ENCODE data around the gene DBET. TPM values are rescaled to one million over a fixed set of nuclear protein-coding genes. Genes with fewer than 3 reads are reported as not detected.
"Not testable (repeated sequence)": the region's sequence is repeated elsewhere in the genome, so short reads cannot be mapped to it uniquely, and the experiment has no call there.

Gene DBET
- total and polyA plus RNA-seq, 2 of the 4 experiments (the other 2 are of a cell fraction): not detected

GRCh38 chr4:190068351-190068750 lies 4.0 kb downstream of the DBET start:
- BruUV-seq (replicated peaks); in situ Hi-C loops (cut with MboI; ENCODE audit: low sequenced_read_pairs): not testable (repeated sequence)
- WGBS, 2 experiments (ENCODE audit: extremely low coverage in 2 of 2, insufficient read length in 1 of 2): 53% methylated on average over 14 of the region's 45 CpGs; no CpG with 5 or more reads in 1 of the 2 experiments

DNA sequence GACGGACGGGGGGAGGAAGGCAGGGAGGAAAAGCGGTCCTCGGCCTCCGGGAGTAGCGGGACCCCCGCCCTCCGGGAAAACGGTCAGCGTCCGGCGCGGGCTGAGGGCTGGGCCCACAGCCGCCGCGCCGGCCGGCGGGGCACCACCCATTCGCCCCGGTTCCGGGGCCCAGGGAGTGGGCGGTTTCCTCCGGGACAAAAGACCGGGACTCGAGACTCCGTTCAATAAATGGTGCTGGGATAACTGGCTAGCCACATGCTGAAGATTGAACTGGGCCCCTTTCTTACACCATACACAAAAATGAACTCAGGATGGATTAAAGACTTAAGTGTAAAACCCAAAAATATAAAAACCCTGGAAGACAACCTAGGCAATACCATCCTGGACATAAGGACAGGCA lies 28.8 kb downstream of the DBET start:
- H3K36me3 ChIP-seq (ENCODE audit: control insufficient read depth, insufficient read depth, low read length); H4K8ac ChIP-seq (ENCODE audit: low read depth in 2 of 2, low read length in 2 of 2); H3K56ac ChIP-seq (ENCODE audit: extremely low read depth, insufficient read depth, low read length); H3K4me1 ChIP-seq (ENCODE audit: control insufficient read depth, insufficient read depth, low read length); H3K9ac ChIP-seq (ENCODE audit: low read depth, low read length); H4K91ac ChIP-seq (ENCODE audit: insufficient read depth, low read depth, low read length); H3K27me3 ChIP-seq (ENCODE audit: control insufficient read depth, insufficient read depth, low read length); H2BK5ac ChIP-seq (ENCODE audit: low read depth, low read length, poor library complexity, severe bottlenecking); H2AFZ ChIP-seq (replicated peaks; ENCODE audit: low read length, poor library complexity); H2AK9ac ChIP-seq (replicated peaks; ENCODE audit: low read depth, low read length, poor library complexity); BruUV-seq (replicated peaks); H2AK5ac ChIP-seq (ENCODE audit: low read depth, low read length); POLR2A ChIA-PET (ENCODE audit: unreplicated experiment); H3K79me1 ChIP-seq (ENCODE audit: low read depth in 1 of 2, low read length in 2 of 2); dilution Hi-C loops (cut with HindIII; ENCODE audit: low sequenced_read_pairs, unreplicated experiment); H2BK20ac ChIP-seq (ENCODE audit: low read depth, low read length); H2BK120ac ChIP-seq (ENCODE audit: low read depth, low read length); H2BK15ac ChIP-seq (ENCODE audit: low read depth, low read length); H3K4ac ChIP-seq (ENCODE audit: low read depth, low read length); H3K23ac ChIP-seq (ENCODE audit: low read depth, low read length); DNase-seq; ATAC-seq (ENCODE audit: low read depth); H3K9me3 ChIP-seq (ENCODE audit: control insufficient read depth, insufficient read depth, low read length); H3K4me2 ChIP-seq (ENCODE audit: low read depth, low read length); intact Hi-C loops (cut with micrococcal nuclease); in situ Hi-C loops (cut with MboI; ENCODE audit: low sequenced_read_pairs); H3K27ac ChIP-seq (ENCODE audit: insufficient read depth, low read length); H4K5ac ChIP-seq (ENCODE audit: low read depth, low read length); H3K18ac ChIP-seq (ENCODE audit: low read depth, low read length); CTCF ChIA-PET; H3K14ac ChIP-seq (replicated peaks; ENCODE audit: low read depth, low read length); H3K4me3 ChIP-seq (ENCODE audit: insufficient read depth, low read depth, low read length); H4K20me1 ChIP-seq (ENCODE audit: insufficient read depth, low read length); H3K9me1 ChIP-seq (ENCODE audit: insufficient read depth, low read length): not testable (repeated sequence)
- WGBS, 2 experiments (ENCODE audit: extremely low coverage in 2 of 2, insufficient read length in 1 of 2): no CpG with 5 or more reads among the region's 27 CpGs

More at GRCh38 chr4:190068351-190068750, 4.0 kb downstream of the DBET start:
- H3K9me1 ChIP-seq (ENCODE audit: insufficient read depth, low read length); CTCF ChIA-PET; H3K27ac ChIP-seq (ENCODE audit: insufficient read depth, low read length); H3K14ac ChIP-seq (replicated peaks; ENCODE audit: low read depth, low read length); H2AK9ac ChIP-seq (replicated peaks; ENCODE audit: low read depth, low read length, poor library complexity); intact Hi-C loops (cut with micrococcal nuclease); H3K4me2 ChIP-seq (ENCODE audit: low read depth, low read length); H2BK120ac ChIP-seq (ENCODE audit: low read depth, low read length); H4K20me1 ChIP-seq (ENCODE audit: insufficient read depth, low read length); H3K4me3 ChIP-seq (ENCODE audit: insufficient read depth, low read depth, low read length); H3K18ac ChIP-seq (ENCODE audit: low read depth, low read length); H3K27me3 ChIP-seq (ENCODE audit: control insufficient read depth, insufficient read depth, low read length); H4K8ac ChIP-seq (ENCODE audit: low read depth in 2 of 2, low read length in 2 of 2); H3K79me1 ChIP-seq (ENCODE audit: low read depth in 1 of 2, low read length in 2 of 2); H3K4me1 ChIP-seq (ENCODE audit: control insufficient read depth, insufficient read depth, low read length); POLR2A ChIA-PET (ENCODE audit: unreplicated experiment); DNase-seq; H2BK15ac ChIP-seq (ENCODE audit: low read depth, low read length); H4K5ac ChIP-seq (ENCODE audit: low read depth, low read length); ATAC-seq (ENCODE audit: low read depth); H2BK20ac ChIP-seq (ENCODE audit: low read depth, low read length); H3K36me3 ChIP-seq (ENCODE audit: control insufficient read depth, insufficient read depth, low read length); H3K9me3 ChIP-seq (ENCODE audit: control insufficient read depth, insufficient read depth, low read length); dilution Hi-C loops (cut with HindIII; ENCODE audit: low sequenced_read_pairs, unreplicated experiment); H2AK5ac ChIP-seq (ENCODE audit: low read depth, low read length); H2AFZ ChIP-seq (replicated peaks; ENCODE audit: low read length, poor library complexity); H2BK5ac ChIP-seq (ENCODE audit: low read depth, low read length, poor library complexity, severe bottlenecking); H3K56ac ChIP-seq (ENCODE audit: extremely low read depth, insufficient read depth, low read length); H3K4ac ChIP-seq (ENCODE audit: low read depth, low read length); H4K91ac ChIP-seq (ENCODE audit: insufficient read depth, low read depth, low read length); H3K23ac ChIP-seq (ENCODE audit: low read depth, low read length); H3K9ac ChIP-seq (ENCODE audit: low read depth, low read length): not testable (repeated sequence)
